Kidney (tissue), 14 donors: Measurements from ENCODE around the gene AJAP1. TPM values are rescaled to one million over a fixed set of nuclear protein-coding genes. Genes with fewer than 3 reads are reported as not detected.

ENCODE experiments used
- DNase-seq, 5 donors: peaks; one replicate each; pipeline ENCODE4 v3.0.0-alpha.2; 2013 to 2020
- FAIRE-seq: peaks from 2 replicates; lab custom pipeline; 2012; peaks lifted over from hg19 to GRCh38; lab: Jason Lieb, UNC
- H3K27ac ChIP-seq, 2 donors: one replicate each; pipeline ENCODE4 v1.7.0; 2013; ENCODE audit warnings: low read depth in 2 of 2, low read length in 2 of 2, inconsistent platforms in 1 of 2
- H3K27me3 ChIP-seq: one replicate; pipeline ENCODE4 v1.7.1; 2013; ENCODE audit warnings: low read length, inconsistent platforms; ENCODE audit not compliant: control insufficient read depth, insufficient read depth
- H3K36me3 ChIP-seq, 3 donors: one replicate each; pipeline versions ENCODE4 v1.7.0 to v1.7.1; 2013; ENCODE audit warnings: low read length in 3 of 3, control low read depth in 1 of 3, inconsistent platforms in 1 of 3; ENCODE audit not compliant: insufficient read depth in 3 of 3, control insufficient read depth in 2 of 3
- H3K4me1 ChIP-seq, 3 donors: one replicate each; pipeline versions ENCODE4 v1.7.0 to v1.7.1; 2013; ENCODE audit warnings: low read length in 3 of 3, inconsistent platforms in 1 of 3, low read depth in 1 of 3; ENCODE audit not compliant: control insufficient read depth in 2 of 3, insufficient read depth in 2 of 3
- H3K4me3 ChIP-seq, 3 donors: one replicate each; pipeline versions ENCODE4 v1.7.0 to v1.8.1; 2013; ENCODE audit warnings: low read length in 3 of 3, control low read depth in 1 of 3, inconsistent platforms in 1 of 3
- H3K9ac ChIP-seq, 3 donors: one replicate each; pipeline versions ENCODE4 v1.7.0 to v1.7.1; 2013; ENCODE audit warnings: low read length in 3 of 3, control low read depth in 1 of 3, inconsistent platforms in 1 of 3
- H3K9me3 ChIP-seq, 3 donors: one replicate each; pipeline versions ENCODE4 v1.7.0 to v1.7.1; 2013; ENCODE audit warnings: low read length in 3 of 3, control low read depth in 1 of 3, inconsistent platforms in 1 of 3; ENCODE audit not compliant: control insufficient read depth in 2 of 3, insufficient read depth in 1 of 3
- intact Hi-C: fragments of 100-400 bp; cut with DNase I; formaldehyde crosslinking; loops from one replicate; pipeline ENCODE4 v1.11.1; 2022
- polyA plus RNA-seq: library from polyadenylated mRNA; stranded (reverse); fragments of 350-450 nt; fragmentation: Illumina TruSeq; extraction: RNeasy Lipid Tissue Mini Kit (QIAGEN cat#74804); gene quantifications from one replicate; pipeline ENCODE4 v1.2.3, GENCODE V29; 2014; ENCODE audit warnings: low read depth, low replicate concordance; ENCODE audit not compliant: insufficient read depth
- total RNA-seq: library from RNA; stranded (reverse); fragmentation: NEBNext Ultra II Directional; extraction: Animal tissue kit (Norgen Biotek cat#: 25700); gene quantifications from one replicate; pipeline ENCODE4 v1.2.1, GENCODE V29; 2021
- TF ChIP-seq, protein P1 (sequence below): IDR thresholded peaks from 3 replicates; pipeline ENCODE4 v1.5.1; 2012; ENCODE audit warnings: mild to moderate bottlenecking, moderate library complexity, borderline replicate concordance; ENCODE audit not compliant: insufficient read depth; ENCODE audit errors: extremely low read depth
- donor health status: control.
- donor health status: control.
- donor health status: control.
- donor health status: control.
- donor health status: control.
- donor health status: DM: yes; HTN: yes; CAD: no.
- donor health status: Normal renal cell carcinoma (clear cell type).

Gene AJAP1
- total and polyA plus RNA-seq, 2 donors from 2014 or later: 2.7 to 5.5 TPM

DNA sequence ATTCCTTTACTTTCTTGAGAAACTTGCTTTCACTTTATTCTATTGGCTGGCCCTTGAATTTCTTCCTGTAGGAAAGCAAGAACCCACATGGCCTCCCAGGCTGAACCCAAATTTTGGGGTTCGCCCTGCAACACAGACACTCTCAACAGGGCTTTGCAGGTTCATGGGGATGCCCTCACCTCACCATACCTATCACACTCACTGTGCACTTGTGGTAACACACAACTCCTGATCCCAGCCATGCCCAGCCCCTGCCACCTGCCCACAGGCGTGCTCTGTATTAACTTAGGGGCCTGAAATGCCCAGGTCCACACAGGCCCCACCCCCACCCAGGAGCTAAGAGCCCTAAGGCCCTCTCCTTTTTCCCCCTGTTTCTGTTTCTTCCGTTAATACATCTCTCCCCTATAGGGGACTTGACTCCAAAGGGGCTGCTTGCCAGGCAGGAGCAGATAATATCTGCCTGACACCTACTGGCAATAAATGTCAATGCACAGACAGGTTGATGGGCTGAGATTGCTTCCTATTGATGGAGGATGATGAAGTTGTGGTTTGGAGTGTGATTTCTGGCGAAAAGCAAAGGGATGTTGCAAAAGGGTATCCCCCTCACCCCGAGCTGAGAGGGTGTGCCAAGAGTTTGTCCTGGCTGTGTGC lies 171.5 kb downstream of the AJAP1 start:
- Histone ChIP-seq H3K27me3 (no peaks in the 10 kb centered on the region), H3K9me3 (peaks cover 0 to 6% (median 0%) of the 10 kb centered on the region in 3 donors), H3K9ac (no peak overlapping the region), H3K27ac (no peak overlapping the region), H3K4me1 (no peaks in the 10 kb centered on the region), H3K4me3 (no peak overlapping the region), H3K36me3 (no peaks in the 10 kb centered on the region)
- intact Hi-C loops: no loop called here
- DNase-seq (peak in 2 of 5 donors; percentile 41 to 58), FAIRE-seq (no peak)
- TF ChIP-seq, protein P1, sequence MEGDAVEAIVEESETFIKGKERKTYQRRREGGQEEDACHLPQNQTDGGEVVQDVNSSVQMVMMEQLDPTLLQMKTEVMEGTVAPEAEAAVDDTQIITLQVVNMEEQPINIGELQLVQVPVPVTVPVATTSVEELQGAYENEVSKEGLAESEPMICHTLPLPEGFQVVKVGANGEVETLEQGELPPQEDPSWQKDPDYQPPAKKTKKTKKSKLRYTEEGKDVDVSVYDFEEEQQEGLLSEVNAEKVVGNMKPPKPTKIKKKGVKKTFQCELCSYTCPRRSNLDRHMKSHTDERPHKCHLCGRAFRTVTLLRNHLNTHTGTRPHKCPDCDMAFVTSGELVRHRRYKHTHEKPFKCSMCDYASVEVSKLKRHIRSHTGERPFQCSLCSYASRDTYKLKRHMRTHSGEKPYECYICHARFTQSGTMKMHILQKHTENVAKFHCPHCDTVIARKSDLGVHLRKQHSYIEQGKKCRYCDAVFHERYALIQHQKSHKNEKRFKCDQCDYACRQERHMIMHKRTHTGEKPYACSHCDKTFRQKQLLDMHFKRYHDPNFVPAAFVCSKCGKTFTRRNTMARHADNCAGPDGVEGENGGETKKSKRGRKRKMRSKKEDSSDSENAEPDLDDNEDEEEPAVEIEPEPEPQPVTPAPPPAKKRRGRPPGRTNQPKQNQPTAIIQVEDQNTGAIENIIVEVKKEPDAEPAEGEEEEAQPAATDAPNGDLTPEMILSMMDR: peak; percentile 70

DNA sequence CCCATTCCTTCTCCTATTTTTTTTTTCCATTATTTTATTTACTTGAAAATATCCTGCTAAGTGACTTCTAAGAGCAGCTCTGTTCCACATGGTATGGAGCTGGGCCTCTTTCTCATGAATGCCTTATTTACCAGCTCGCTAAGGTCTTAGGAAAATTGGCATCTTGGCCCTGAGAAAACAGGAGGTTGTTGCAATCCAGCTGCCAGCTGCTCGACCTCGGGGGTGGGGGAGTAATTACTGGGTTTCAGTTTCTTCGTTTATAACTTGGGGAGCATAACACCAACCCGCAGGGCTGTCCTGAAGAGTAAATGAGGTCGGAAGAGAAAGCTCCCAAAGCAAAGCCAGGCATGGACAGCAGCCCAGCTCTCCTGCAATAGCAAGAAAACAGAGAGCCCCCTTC lies 176.3 kb downstream of the AJAP1 start:
- Histone ChIP-seq H3K4me1 (no peaks in the 10 kb centered on the region), H3K27me3 (no peaks in the 10 kb centered on the region), H3K36me3 (no peaks in the 10 kb centered on the region), H3K27ac (no peak overlapping the region), H3K4me3 (no peak overlapping the region), H3K9me3 (no peaks in the 10 kb centered on the region), H3K9ac (no peak overlapping the region)
- DNase-seq (peak in 1 of 5 donors; percentile 16), FAIRE-seq (no peak)
- TF ChIP-seq, protein P1: no peak
- intact Hi-C loops: no loop called here

DNA sequence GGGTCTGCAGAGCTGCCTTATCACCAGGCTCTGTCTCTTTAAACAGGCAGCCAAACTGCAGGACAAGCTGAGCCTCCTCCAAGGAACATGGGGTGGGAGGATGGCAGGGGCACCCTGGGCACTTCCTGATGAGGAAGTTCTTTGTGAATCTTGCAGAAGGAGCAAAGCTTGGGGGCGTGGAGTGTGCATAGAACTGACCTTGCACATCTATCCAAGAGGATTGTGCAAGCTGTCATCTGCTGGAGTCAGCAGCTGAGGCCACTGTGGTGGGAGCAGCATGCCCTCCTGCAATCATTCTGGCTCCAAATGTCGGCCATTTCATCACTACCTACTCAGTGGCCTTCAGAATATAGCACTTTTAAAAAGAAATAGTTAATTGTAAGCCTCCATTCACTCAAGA lies 182.2 kb downstream of the AJAP1 start:
- DNase-seq: peak in 1 of 5 donors; percentile 8
- H3K27ac ChIP-seq: no peak overlapping the region
- peaks cover 0 to 4% (median 0%) of the 10 kb centered on the region in 3 donors for H3K4me1 ChIP-seq
- H3K9ac ChIP-seq: no peak overlapping the region
- intact Hi-C loops: no loop called here
- no peak for FAIRE-seq
- no peaks in the 10 kb centered on the region for H3K9me3 ChIP-seq
- H3K27me3 ChIP-seq: no peaks in the 10 kb centered on the region
- H3K4me3 ChIP-seq: no peak overlapping the region
- H3K36me3 ChIP-seq: no peaks in the 10 kb centered on the region
- TF ChIP-seq, protein P1: no peak
